HCT116 (cell line): Measurements from ENCODE around the gene EXOC4.

Experiments used
- EZH2phosphoT487 ChIP-seq: fragments of 200-600 bp; IDR thresholded peaks from 2 replicates; pipeline ENCODE4 v1.6.1; 2018; ENCODE audit warnings: antibody characterized with exemption, borderline replicate concordance
- POLR2A ChIP-seq: IDR thresholded peaks from 2 replicates; pipeline ENCODE4 v1.7.0; 2011; ENCODE audit warnings: borderline replicate concordance; ENCODE audit not compliant: insufficient read depth, insufficient read length; ENCODE audit errors: extremely low read depth
- SP1 ChIP-seq: IDR thresholded peaks from 2 replicates; pipeline ENCODE4 v1.6.1; 2012; ENCODE audit warnings: low read depth
- SRF ChIP-seq: IDR thresholded peaks from 2 replicates; pipeline ENCODE4 v1.6.1; 2012; ENCODE audit warnings: low read depth
- ZNF274 ChIP-seq: fragments of 200-500 bp; sonication (Bioruptor generic); IDR thresholded peaks from 2 replicates; pipeline ENCODE4 v1.6.1; 2014; ENCODE audit warnings: mild to moderate bottlenecking, low read depth, low read length, inconsistent platforms
- TF ChIP-seq, protein P1 (sequence below): IDR thresholded peaks from 2 replicates; pipeline ENCODE4 v1.6.1; 2012; ENCODE audit warnings: low read depth

DNA sequence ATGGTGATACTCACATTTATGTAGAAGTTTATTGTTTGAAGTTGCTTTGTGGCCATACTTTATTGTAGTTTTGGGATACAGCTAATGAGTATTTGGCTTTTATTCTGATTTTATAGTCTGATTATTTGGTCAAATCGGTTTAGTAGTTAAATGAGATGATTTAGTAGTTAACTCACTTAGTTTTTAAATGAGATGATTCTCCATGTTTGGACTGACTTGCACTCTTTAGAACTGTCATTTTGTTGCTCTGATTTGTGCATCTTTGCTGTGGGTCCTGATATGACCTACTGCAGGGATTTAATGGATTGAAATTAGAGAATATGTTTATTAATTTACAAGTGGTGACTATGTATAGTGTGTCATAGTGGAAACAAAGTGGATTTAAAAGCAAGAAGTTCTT, 44.2 kb downstream of the EXOC4 start:
- TF ChIP-seq POLR2A (no peak), SP1 (no peak), SRF (no peak), EZH2phosphoT487 (no peak), ZNF274 (no peak)
- TF ChIP-seq, protein P1, sequence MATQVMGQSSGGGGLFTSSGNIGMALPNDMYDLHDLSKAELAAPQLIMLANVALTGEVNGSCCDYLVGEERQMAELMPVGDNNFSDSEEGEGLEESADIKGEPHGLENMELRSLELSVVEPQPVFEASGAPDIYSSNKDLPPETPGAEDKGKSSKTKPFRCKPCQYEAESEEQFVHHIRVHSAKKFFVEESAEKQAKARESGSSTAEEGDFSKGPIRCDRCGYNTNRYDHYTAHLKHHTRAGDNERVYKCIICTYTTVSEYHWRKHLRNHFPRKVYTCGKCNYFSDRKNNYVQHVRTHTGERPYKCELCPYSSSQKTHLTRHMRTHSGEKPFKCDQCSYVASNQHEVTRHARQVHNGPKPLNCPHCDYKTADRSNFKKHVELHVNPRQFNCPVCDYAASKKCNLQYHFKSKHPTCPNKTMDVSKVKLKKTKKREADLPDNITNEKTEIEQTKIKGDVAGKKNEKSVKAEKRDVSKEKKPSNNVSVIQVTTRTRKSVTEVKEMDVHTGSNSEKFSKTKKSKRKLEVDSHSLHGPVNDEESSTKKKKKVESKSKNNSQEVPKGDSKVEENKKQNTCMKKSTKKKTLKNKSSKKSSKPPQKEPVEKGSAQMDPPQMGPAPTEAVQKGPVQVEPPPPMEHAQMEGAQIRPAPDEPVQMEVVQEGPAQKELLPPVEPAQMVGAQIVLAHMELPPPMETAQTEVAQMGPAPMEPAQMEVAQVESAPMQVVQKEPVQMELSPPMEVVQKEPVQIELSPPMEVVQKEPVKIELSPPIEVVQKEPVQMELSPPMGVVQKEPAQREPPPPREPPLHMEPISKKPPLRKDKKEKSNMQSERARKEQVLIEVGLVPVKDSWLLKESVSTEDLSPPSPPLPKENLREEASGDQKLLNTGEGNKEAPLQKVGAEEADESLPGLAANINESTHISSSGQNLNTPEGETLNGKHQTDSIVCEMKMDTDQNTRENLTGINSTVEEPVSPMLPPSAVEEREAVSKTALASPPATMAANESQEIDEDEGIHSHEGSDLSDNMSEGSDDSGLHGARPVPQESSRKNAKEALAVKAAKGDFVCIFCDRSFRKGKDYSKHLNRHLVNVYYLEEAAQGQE: no peak
